Measurements from ENCODE around the gene ACY1. TPM values are rescaled to one million over a fixed set of nuclear protein-coding genes. Genes with fewer than 3 reads are reported as not detected.
A peak's percentile ranks its signal among the peaks of the same experiment; 100 is the strongest.

ACY1 gene
- total RNA-seq, 1 experiment from 2014 or later: 164 TPM

DNA sequence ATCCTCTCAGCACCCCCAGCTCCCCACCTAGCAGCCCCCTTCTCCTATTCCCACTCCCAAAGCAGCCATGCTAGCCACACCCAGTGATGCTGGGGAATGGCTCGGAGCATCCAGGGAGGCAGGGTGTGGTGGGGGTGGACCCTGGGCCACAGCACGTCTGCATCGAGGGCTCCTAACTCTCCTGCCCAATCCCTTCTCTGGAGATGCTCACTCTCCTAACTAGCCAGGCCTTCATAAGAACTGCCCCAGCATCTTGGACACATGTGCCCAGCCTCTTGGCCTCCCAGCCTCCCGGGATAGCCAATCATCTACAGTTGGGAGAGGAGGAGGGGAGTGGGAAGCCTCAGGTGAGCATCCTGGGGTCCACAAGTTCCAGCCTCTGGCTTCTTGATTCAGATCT, 18.8 kb upstream of the ACY1 start:
- no peaks in the 10 kb centered on the region for H3K9me3 Mint-ChIP-seq (ENCODE audit: unreplicated experiment)
- intact Hi-C loops (cut with micrococcal nuclease): no loop called here
- ChIA-PET POLR2A (interaction anchor here (1.2 to 2.3 kb wide), 3 partner anchors 22 to 31 kb away, joined by 4 to 10 read pairs (median 5); partner anchors contain the start of genes RPL29 and RRP9), CTCF (interaction anchor here (1.0 to 1.7 kb wide), 3 partner anchors 10 to 180 kb away, joined by 3 to 12 read pairs (median 9); partner anchors contain the start of genes ABHD14A, ABHD14B and PARP3)
- H3K4me3 Mint-ChIP-seq (ENCODE audit: unreplicated experiment): no peak overlapping the region
- DNase-seq (ENCODE audit: unreplicated experiment): no peak
- H3K4me1 Mint-ChIP-seq (ENCODE audit: insufficient read depth, unreplicated experiment): peaks cover 10% of the 10 kb centered on the region
- no peaks in the 10 kb centered on the region for H3K27me3 Mint-ChIP-seq (ENCODE audit: insufficient read depth, unreplicated experiment)
- no peak overlapping the region for H3K27ac Mint-ChIP-seq (ENCODE audit: low read depth, unreplicated experiment)
- peaks cover 7% of the 10 kb centered on the region for H3K36me3 Mint-ChIP-seq (ENCODE audit: insufficient read depth, unreplicated experiment)
- BruUV-seq (replicated peaks): no TSS peak
- TF ChIP-seq, protein P1, sequence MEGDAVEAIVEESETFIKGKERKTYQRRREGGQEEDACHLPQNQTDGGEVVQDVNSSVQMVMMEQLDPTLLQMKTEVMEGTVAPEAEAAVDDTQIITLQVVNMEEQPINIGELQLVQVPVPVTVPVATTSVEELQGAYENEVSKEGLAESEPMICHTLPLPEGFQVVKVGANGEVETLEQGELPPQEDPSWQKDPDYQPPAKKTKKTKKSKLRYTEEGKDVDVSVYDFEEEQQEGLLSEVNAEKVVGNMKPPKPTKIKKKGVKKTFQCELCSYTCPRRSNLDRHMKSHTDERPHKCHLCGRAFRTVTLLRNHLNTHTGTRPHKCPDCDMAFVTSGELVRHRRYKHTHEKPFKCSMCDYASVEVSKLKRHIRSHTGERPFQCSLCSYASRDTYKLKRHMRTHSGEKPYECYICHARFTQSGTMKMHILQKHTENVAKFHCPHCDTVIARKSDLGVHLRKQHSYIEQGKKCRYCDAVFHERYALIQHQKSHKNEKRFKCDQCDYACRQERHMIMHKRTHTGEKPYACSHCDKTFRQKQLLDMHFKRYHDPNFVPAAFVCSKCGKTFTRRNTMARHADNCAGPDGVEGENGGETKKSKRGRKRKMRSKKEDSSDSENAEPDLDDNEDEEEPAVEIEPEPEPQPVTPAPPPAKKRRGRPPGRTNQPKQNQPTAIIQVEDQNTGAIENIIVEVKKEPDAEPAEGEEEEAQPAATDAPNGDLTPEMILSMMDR (IDR thresholded peaks at IDR 0.05; ENCODE audit: unreplicated experiment): no peak

DNA sequence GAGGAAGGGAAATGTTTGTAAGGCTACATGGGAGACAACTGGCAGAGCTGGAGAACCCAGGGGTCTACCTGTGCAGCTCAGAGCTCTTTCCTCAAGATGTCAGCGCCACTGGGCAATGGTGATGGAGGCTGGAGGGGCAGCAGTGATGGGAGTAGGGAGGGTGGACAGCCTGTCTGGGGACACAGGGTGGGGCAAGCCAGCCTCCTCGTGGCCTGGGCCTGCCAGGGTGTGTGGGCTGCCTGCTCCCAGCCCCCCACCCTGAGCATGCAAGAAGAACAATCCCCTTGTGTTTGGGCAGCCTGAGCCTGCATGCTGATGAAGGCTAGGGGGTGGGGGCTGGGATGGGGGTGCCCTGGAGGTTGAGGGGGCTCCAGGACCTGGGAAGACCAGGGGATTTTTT, 17.3 kb upstream of the ACY1 start:
- Mint-ChIP-seq H3K4me1 (ENCODE audit: insufficient read depth, unreplicated experiment) (peaks cover 10% of the 10 kb centered on the region), H3K27ac (ENCODE audit: low read depth, unreplicated experiment) (peak overlapping the region; percentile 49), H3K4me3 (ENCODE audit: unreplicated experiment) (peak overlapping the region; percentile 78), H3K27me3 (ENCODE audit: insufficient read depth, unreplicated experiment) (no peaks in the 10 kb centered on the region), H3K36me3 (ENCODE audit: insufficient read depth, unreplicated experiment) (peaks cover 7% of the 10 kb centered on the region), H3K9me3 (ENCODE audit: unreplicated experiment) (no peaks in the 10 kb centered on the region)
- CTCF ChIA-PET: interaction anchor here (1.7 kb wide), 1 partner anchor 8 kb away, joined by 12 read pairs; the partner anchor contains the start of genes ABHD14A and ABHD14B
- intact Hi-C loops (cut with micrococcal nuclease): no loop called here
- POLR2A ChIA-PET: interaction anchor here (2.3 to 6.5 kb wide), 2 partner anchors 17 to 23 kb away, joined by 10 to 37 read pairs; partner anchors contain the start of gene ACY1
- DNase-seq (ENCODE audit: unreplicated experiment): no peak
- BruUV-seq (replicated peaks): no TSS peak
- TF ChIP-seq, protein P1 (IDR thresholded peaks at IDR 0.05; ENCODE audit: unreplicated experiment): no peak

DNA sequence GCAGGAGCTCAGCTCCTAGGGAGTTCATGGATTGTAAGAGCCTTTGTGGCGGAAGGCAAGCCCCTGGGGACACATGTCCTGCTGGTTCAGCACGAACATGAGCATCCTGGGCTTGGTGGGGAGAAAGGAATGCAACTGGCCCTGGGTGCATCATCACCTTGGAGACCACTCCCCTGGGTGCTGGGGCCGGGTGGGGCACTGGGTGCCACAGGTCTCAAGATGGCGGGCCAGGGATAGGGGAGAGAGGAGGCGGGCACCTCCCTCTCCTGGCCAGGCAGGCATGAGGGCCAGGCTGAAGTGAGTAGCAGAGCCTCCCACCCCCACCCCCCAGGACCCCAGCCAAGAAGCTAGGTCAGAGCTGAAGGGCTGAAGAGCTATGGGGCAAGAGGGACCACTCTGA, 16.8 kb upstream of the ACY1 start:
- no TSS peak for BruUV-seq (replicated peaks)
- no peak for DNase-seq (ENCODE audit: unreplicated experiment)
- Mint-ChIP-seq H3K4me1 (ENCODE audit: insufficient read depth, unreplicated experiment) (peaks cover 10% of the 10 kb centered on the region), H3K27me3 (ENCODE audit: insufficient read depth, unreplicated experiment) (no peaks in the 10 kb centered on the region), H3K4me3 (ENCODE audit: unreplicated experiment) (peak overlapping the region; percentile 78), H3K9me3 (ENCODE audit: unreplicated experiment) (no peaks in the 10 kb centered on the region), H3K36me3 (ENCODE audit: insufficient read depth, unreplicated experiment) (peaks cover 11% of the 10 kb centered on the region), H3K27ac (ENCODE audit: low read depth, unreplicated experiment) (peak overlapping the region; percentile 49)
- TF ChIP-seq, protein P1 (IDR thresholded peaks at IDR 0.05; ENCODE audit: unreplicated experiment): no peak
- ChIA-PET POLR2A (interaction anchor here (0.6 to 6.5 kb wide), 4 partner anchors 15 to 1697 kb away, joined by 4 to 37 read pairs (median 7); partner anchors contain the start of gene ACY1), CTCF (no interaction called here)
- intact Hi-C loops (cut with micrococcal nuclease): no loop called here

DNA sequence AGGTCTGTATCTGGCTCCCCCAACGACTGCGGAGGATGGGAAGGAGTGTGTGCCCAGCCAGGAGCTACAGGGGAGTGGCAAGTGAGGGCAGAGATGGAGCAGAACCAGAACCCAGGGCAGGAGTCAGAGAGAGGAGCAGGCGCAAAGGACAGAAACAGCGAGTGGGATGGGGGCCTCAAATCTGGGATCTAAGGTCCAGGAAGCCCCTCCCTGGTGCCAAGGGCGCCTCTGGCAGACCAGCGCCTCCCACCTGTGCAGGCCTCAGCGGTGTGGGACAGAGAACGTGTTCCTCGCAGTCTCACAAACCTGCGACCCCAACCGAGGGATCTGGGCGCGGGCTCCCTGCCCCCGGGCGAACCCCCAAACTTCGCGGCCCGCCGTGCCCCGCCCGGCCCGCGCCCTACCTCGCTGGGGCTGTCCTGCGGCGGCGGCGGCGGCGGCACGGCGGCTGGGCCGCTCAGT, 16.4 kb upstream of the ACY1 start:
- ChIA-PET POLR2A (interaction anchor here (0.6 to 6.5 kb wide), 6 partner anchors 15 to 1697 kb away, joined by 3 to 37 read pairs (median 4); partner anchors contain the start of genes ACY1, RPL29 and RRP9), CTCF (interaction anchor here (1.0 kb wide), 1 partner anchor 24 kb away, joined by 3 read pairs; no protein-coding TSS in a partner anchor)
- intact Hi-C loops (cut with micrococcal nuclease): no loop called here

More for the DNA sequence above, 16.4 kb upstream of the ACY1 start:
- TF ChIP-seq, protein P1 (IDR thresholded peaks at IDR 0.05; ENCODE audit: unreplicated experiment): no peak
- Mint-ChIP-seq H3K4me1 (ENCODE audit: insufficient read depth, unreplicated experiment) (peaks cover 10% of the 10 kb centered on the region), H3K27ac (ENCODE audit: low read depth, unreplicated experiment) (no peak overlapping the region), H3K36me3 (ENCODE audit: insufficient read depth, unreplicated experiment) (peaks cover 13% of the 10 kb centered on the region), H3K27me3 (ENCODE audit: insufficient read depth, unreplicated experiment) (no peaks in the 10 kb centered on the region), H3K9me3 (ENCODE audit: unreplicated experiment) (no peaks in the 10 kb centered on the region), H3K4me3 (ENCODE audit: unreplicated experiment) (peak overlapping the region; percentile 78)
- no TSS peak for BruUV-seq (replicated peaks)
- DNase-seq (ENCODE audit: unreplicated experiment): no peak

Data from MCF 10A (cell line).